NCI-H345 (cell line): ENCODE results near the gene RNF141.

Experiments used
- DNase-seq: peaks from one replicate; lab custom pipeline; 2025; lab: John Stamatoyannopoulos, UW

RNF141 gene

GRCh38 chr11:10522276-10522675, 18.7 kb downstream of the RNF141 start:
- DNase-seq = no peak

- DNase-seq = no peak
Measured at GRCh38 chr11:10520562-10520961, 20.4 kb downstream of the RNF141 start.

- DNase-seq = no peak
Measured at GRCh38 chr11:10519630-10520029, 21.4 kb downstream of the RNF141 start.

- no peak for DNase-seq
Measured at GRCh38 chr11:10518891-10519290, 22.1 kb downstream of the RNF141 start.

GRCh38 chr11:10518123-10518522, 22.9 kb downstream of the RNF141 start:
- no peak for DNase-seq

- DNase-seq = no peak
Measured at GRCh38 chr11:10515418-10515817, 25.6 kb downstream of the RNF141 start.

GRCh38 chr11:10514709-10515108, 26.3 kb downstream of the RNF141 start:
- DNase-seq = no peak

GRCh38 chr11:10514202-10514601, 26.8 kb downstream of the RNF141 start:
- DNase-seq = no peak

- DNase-seq = no peak
Measured at GRCh38 chr11:10511181-10511621, 29.8 kb downstream of the RNF141 start.

GRCh38 chr11:10506008-10506370, 35.0 kb downstream of the RNF141 start:
- no peak for DNase-seq

GRCh38 chr11:10505278-10506007, 35.5 kb downstream of the RNF141 start:
- DNase-seq = no peak

GRCh38 chr11:10504490-10504889, 36.5 kb downstream of the RNF141 start:
- DNase-seq = no peak

GRCh38 chr11:10503777-10504480, 37.1 kb downstream of the RNF141 start:
- no peak for DNase-seq

- DNase-seq = no peak
Measured at GRCh38 chr11:10503221-10503620, 37.8 kb downstream of the RNF141 start.

- no peak for DNase-seq
Measured at GRCh38 chr11:10502770-10503169, 38.2 kb downstream of the RNF141 start.

- DNase-seq = no peak
Measured at GRCh38 chr11:10502065-10502680, 38.8 kb downstream of the RNF141 start.

GRCh38 chr11:10500757-10501684, 40.0 kb downstream of the RNF141 start:
- no peak for DNase-seq

GRCh38 chr11:10499874-10500601, 40.9 kb downstream of the RNF141 start:
- no peak for DNase-seq

GRCh38 chr11:10499452-10499851, 41.5 kb downstream of the RNF141 start:
- DNase-seq = no peak

GRCh38 chr11:10498426-10499250, 42.3 kb downstream of the RNF141 start:
- DNase-seq = no peak

- DNase-seq = no peak
Measured at GRCh38 chr11:10498022-10498400, 43.0 kb downstream of the RNF141 start.
